Adipocyte (in vitro differentiated cells): ENCODE measurements around the gene HRH1.

ENCODE experiments used
- DNase-seq: peaks from one replicate; pipeline ENCODE4 v3.0.0-alpha.2; 2015; ENCODE audit warnings: low read depth
- H3K27me3 ChIP-seq: replicated peaks from 2 replicates; pipeline ENCODE4 v1.7.0; 2013; ENCODE audit warnings: mild to moderate bottlenecking, low read length, moderate library complexity; ENCODE audit not compliant: control insufficient read depth, insufficient read depth
- H3K36me3 ChIP-seq: 2 replicates; pipeline ENCODE4 v1.7.0; 2013; ENCODE audit warnings: low read length, mild to moderate bottlenecking, moderate library complexity; ENCODE audit not compliant: control insufficient read depth, insufficient read depth, severe bottlenecking
- H3K4me1 ChIP-seq: 2 replicates; pipeline ENCODE4 v1.7.0; 2013; ENCODE audit warnings: mild to moderate bottlenecking, low read length, moderate library complexity; ENCODE audit not compliant: control insufficient read depth, insufficient read depth
- H3K4me3 ChIP-seq: 2 replicates; pipeline ENCODE4 v1.7.0; 2013; ENCODE audit warnings: mild to moderate bottlenecking, low read length, moderate library complexity
- H3K9ac ChIP-seq: 2 replicates; pipeline ENCODE4 v1.7.0; 2013; ENCODE audit warnings: mild to moderate bottlenecking, low read length, moderate library complexity
- H3K9me3 ChIP-seq: 2 replicates; pipeline ENCODE4 v1.7.0; 2013; ENCODE audit warnings: mild to moderate bottlenecking, low read length, moderate library complexity; ENCODE audit not compliant: control insufficient read depth

The HRH1 gene

DNA sequence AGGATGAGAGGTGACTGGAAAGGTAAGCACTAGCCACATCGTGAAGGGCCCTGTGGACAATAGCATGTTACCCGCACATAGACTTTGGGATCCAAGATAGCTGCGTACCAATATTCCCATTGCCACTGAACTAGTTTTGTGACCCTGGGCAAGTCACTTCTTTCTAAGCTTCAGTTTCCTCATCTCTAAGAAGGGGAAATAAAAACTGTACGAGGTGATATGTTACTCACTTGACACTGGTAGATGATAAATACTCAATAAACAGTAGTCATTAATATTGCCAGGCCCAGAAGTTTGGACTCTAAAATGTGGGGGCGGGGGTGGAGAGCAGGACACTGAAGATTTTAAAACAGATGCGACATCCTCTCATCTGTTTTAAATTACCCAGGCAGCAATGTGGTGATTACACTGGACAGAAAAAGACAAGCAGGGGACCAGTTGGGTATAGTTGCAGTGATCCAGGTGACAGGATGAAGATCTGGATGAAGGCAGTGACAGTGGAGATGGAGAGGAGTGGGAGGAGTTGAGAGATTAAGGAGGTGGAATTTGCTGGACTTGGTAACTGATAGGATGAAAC is 120.4 kb downstream of the HRH1 start:
- H3K36me3 ChIP-seq = no peaks in the 10 kb centered on the region
- no peak overlapping the region for H3K4me3 ChIP-seq
- no peak for DNase-seq
- H3K4me1 ChIP-seq = peaks cover 16% of the 10 kb centered on the region
- no peaks in the 10 kb centered on the region for H3K9me3 ChIP-seq
- H3K9ac ChIP-seq = no peak overlapping the region
- H3K27me3 ChIP-seq = no peaks in the 10 kb centered on the region

DNA sequence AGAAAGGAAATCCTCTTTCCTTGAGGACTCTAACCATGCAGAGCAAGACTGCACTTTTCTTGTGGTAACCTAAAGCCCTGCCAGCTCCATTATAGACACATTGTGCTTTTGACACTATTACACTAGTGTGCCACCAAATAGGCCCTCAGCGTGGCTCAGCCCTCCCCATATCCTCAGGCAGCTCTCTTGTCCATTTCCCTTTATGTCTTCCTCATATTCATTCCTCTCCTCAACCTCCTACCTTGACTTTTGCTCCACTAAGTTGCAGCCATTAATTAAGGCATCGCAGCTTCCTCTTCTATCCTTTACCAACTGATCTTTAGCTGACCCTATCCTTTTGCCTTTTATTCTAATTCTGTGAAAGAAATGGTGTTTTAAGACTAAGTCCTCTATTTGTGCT is 121.6 kb downstream of the HRH1 start:
- Histone ChIP-seq H3K4me3 (no peak overlapping the region), H3K9ac (no peak overlapping the region), H3K4me1 (peaks cover 16% of the 10 kb centered on the region), H3K36me3 (peaks cover 2% of the 10 kb centered on the region), H3K9me3 (no peaks in the 10 kb centered on the region), H3K27me3 (no peaks in the 10 kb centered on the region)
- no peak for DNase-seq

DNA sequence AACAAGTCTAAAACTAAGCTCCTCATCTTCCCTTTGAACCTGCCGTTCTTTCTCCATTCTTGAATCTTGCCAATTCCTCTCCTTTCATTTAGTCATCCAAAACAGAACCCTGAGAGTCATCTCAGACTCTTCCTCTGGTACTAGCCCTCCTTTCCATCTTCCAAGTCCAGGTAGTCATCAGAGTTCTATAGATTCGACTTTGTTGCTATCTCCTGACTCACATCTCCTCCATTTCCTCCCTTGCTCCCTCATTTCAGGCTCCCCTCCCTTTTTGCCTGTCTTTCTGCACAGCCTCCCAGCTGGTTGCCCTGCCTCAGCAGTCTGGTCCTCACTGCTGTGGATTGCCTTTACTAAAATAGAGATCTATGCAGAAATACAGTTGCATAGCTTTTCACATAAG is 122.6 kb downstream of the HRH1 start:
- no peaks in the 10 kb centered on the region for H3K9me3 ChIP-seq
- peaks cover 4% of the 10 kb centered on the region for H3K36me3 ChIP-seq
- H3K4me1 ChIP-seq = peaks cover 14% of the 10 kb centered on the region
- no peak overlapping the region for H3K9ac ChIP-seq
- no peak overlapping the region for H3K4me3 ChIP-seq
- H3K27me3 ChIP-seq = no peaks in the 10 kb centered on the region
- no peak for DNase-seq

DNA sequence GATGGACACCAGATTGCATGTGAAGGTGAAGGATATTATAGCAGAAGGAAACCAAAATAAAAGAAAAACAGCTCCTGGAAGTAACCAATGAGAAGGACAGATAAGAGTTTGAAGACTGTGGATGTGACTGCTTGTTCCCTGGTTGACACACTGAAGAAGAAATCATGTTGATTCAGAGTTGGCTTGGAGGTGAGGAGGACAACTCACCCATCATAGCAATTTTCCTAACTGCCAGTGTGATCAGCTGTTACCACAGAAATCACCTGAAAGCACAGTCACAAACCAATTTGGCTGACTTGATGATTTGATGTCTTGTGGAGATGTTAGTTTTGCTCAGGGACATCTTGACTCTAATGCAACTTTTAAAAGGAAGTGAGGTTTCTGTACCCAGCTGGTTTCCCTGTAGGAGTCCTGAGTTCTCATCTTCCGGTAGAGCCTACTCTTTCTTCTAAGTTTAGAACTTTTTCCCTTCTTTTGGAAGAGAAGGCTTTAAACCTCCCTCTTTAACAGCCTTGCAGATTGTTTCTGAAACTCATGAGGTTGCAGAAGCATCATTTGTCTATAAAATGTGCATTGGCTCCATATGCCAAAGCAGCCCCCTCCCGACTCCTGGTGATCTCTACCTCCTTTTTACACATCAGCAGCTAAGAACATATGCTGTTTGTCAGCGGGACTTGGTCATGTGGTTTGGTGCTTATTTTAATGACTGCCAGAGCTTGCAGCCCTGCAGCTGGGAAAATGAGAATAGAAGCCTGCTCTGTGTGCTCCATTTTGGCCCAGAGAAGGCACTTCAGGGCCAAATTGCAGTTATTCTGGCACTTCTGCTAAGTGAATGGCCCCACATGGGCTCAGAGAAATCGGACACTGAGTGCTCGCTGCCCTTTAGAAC is 128.2 kb downstream of the HRH1 start:
- H3K9me3 ChIP-seq = no peaks in the 10 kb centered on the region
- peaks cover 10% of the 10 kb centered on the region for H3K36me3 ChIP-seq
- DNase-seq = no peak
- H3K4me3 ChIP-seq = no peak overlapping the region
- no peaks in the 10 kb centered on the region for H3K27me3 ChIP-seq
- peak overlapping the region; percentile 23 for H3K9ac ChIP-seq
- H3K4me1 ChIP-seq = peaks cover 21% of the 10 kb centered on the region

DNA sequence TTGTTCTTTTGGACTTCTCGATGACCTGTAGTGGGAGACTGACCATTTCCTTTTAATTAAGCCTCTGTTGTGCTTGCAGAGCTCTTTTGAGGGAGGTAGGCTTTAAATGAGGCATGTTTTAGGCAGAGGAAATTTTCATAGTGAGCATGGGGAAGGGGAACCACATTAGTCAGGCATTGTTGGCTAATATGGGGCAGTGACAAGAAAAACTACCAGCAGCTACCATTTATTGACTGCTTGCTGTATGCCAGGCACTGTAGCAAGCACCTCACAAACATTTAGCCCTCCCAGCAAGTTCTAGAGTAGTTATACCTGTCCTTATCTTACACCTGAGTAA is 128.8 kb downstream of the HRH1 start:
- peaks cover 27% of the 10 kb centered on the region for H3K4me1 ChIP-seq
- H3K27me3 ChIP-seq = no peaks in the 10 kb centered on the region
- H3K9me3 ChIP-seq = no peaks in the 10 kb centered on the region
- no peak overlapping the region for H3K4me3 ChIP-seq
- peak overlapping the region; percentile 23 for H3K9ac ChIP-seq
- peaks cover 10% of the 10 kb centered on the region for H3K36me3 ChIP-seq
- no peak for DNase-seq

DNA sequence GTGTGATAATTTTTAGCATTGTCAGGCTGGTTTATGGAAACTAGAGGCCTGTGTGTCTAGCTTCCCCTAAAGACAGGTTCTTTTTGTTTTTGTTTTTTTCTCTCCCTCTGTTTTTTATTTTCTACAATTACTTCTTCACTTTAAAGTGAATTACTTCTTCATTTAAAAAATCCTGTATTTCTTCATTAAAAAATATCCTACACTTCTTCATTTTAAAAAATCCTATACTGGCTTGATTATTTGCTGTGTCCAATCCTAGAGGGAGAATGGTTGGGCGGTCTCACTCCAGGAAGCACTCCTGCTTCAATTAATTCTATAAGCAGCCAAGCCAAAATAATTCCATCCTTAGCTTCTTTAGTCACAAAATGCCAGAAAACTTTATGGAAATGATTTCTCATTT is 129.7 kb downstream of the HRH1 start:
- no peak for DNase-seq
- Histone ChIP-seq H3K4me1 (peaks cover 31% of the 10 kb centered on the region), H3K4me3 (no peak overlapping the region), H3K9me3 (no peaks in the 10 kb centered on the region), H3K27me3 (no peaks in the 10 kb centered on the region), H3K36me3 (peaks cover 10% of the 10 kb centered on the region), H3K9ac (no peak overlapping the region)

DNA sequence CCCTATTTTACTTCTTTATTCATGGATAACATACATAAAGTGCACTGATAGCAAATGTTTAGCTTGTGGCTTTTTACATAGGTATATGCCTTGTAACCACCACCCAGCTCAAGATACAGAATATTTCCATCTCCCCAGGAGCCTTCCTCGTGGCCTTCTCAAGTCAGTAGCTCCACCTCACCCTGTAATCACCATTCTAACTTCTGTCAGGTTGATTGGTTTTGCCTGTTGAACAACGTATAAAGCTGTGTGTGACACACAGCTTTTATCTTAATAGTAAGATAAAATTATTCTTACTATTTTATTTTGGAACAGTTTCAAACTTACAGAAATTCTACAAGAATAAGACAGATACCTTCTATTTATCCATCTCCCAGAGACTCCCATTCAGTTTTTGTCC is 131.2 kb downstream of the HRH1 start:
- H3K4me1 ChIP-seq = peaks cover 46% of the 10 kb centered on the region
- H3K36me3 ChIP-seq = peaks cover 10% of the 10 kb centered on the region
- DNase-seq = no peak
- H3K27me3 ChIP-seq = no peaks in the 10 kb centered on the region
- no peak overlapping the region for H3K4me3 ChIP-seq
- H3K9me3 ChIP-seq = no peaks in the 10 kb centered on the region
- H3K9ac ChIP-seq = no peak overlapping the region

DNA sequence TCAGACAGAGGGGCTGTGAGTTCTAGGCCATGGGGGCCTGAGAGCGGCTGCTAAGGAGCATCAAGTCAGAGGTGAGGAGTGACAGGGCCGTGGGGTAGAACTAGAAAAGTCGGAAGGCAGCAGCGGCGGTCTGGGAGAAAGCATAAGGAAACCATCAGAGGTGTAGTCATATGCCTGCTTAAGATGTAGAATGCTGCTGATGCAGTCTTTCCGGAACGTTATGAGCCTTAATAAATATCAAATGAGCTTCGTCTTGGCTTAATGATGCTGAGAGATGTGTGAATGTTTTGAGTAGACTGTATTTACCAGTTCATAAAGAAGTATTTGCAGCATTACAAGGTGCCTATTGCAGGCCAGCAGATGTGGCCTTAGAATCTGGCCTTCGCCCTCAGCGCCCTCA is 133.1 kb downstream of the HRH1 start:
- no peak overlapping the region for H3K4me3 ChIP-seq
- DNase-seq = no peak
- peaks cover 7% of the 10 kb centered on the region for H3K36me3 ChIP-seq
- no peaks in the 10 kb centered on the region for H3K27me3 ChIP-seq
- peaks cover 51% of the 10 kb centered on the region for H3K4me1 ChIP-seq
- H3K9me3 ChIP-seq = no peaks in the 10 kb centered on the region
- peak overlapping the region; percentile 45 for H3K9ac ChIP-seq

DNA sequence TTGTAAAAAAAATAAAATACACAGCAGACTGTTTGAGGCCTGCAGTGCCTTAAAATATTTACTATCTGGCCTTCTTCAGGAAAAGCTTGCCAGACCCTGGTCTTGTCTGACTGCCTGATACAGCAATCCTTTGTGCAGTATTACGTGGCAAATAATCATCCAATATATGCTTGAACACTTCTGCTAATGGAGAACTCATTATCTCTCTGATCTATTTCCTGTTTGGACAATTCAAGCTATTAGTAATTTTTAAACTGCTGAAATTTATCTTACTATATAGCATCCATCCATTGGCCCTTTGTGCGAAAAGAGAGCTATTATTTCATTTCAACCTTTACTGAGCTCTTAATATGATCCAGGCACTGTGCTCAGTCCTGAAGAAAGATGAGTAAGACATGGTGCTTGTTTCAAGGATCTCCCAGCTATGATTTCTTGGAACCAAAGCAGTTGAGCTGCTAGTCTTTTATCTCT is 133.8 kb downstream of the HRH1 start:
- DNase-seq = peak; percentile 30
- Histone ChIP-seq H3K9me3 (no peaks in the 10 kb centered on the region), H3K4me3 (peak overlapping the region; percentile 68), H3K4me1 (peaks cover 45% of the 10 kb centered on the region), H3K9ac (peak overlapping the region; percentile 48), H3K36me3 (peaks cover 7% of the 10 kb centered on the region), H3K27me3 (no peaks in the 10 kb centered on the region)

DNA sequence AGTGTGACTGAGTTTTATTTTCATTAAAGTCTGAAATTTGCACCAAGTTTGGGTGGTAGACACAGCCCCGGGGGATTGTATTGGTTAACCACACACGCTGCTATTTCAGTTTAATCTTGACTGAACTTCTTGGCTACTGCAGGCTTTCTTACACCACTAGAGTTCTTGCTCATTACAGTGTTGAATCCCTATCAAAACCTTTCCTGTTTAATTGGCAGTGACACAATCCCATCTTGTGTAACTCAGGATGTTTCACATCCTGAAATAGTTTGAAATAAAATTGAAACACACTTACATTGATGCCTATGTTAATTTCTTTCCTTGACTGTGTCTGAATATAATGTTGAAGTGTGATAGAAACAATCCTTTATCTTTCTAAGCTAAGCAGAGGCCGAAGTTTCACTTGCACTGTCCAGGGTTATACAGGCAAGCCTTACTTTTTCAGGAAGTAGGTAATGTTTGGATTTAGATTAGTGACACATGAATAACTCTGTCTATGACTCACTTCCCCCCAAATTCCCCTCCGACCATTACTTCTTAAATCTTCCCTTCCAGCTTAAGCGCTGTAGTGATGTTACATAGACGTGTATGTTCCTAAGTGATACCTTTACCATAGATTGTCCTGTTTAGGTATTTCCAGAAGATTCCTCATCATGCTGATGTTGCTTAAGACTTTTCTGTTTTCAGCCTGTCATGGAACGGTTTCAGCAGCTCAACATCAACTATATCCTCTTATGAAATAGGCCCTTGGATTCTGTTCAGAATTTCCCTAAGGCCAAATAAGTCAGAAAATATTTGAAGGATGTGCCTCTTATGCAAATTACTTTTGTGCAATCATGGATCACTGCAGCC is 134.7 kb downstream of the HRH1 start:
- peak; percentile 85 for DNase-seq
- peaks cover 4% of the 10 kb centered on the region for H3K36me3 ChIP-seq

DNA sequence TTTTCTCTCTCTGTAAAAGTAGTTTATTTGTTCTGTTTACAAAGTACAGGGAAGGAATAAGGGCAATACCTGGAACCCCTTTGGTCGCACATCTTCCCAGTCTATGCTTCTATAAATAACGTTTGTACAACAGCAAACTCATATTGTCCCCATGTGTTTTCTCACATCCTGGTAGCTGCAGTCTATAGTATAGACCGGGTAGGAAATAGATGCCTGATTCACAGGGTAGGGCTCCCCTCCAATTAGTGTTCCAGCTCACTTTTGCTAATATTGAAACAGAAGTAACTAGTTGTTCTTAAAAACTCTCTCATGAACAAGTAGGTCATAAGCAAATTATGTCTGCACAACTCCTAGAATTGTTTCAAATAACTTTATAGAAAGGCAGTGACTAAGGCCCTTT is 135.6 kb downstream of the HRH1 start:
- H3K9me3 ChIP-seq = no peaks in the 10 kb centered on the region
- no peaks in the 10 kb centered on the region for H3K27me3 ChIP-seq
- no peak for DNase-seq
- H3K9ac ChIP-seq = no peak overlapping the region
- peaks cover 4% of the 10 kb centered on the region for H3K36me3 ChIP-seq
- peak overlapping the region; percentile 68 for H3K4me3 ChIP-seq
- H3K4me1 ChIP-seq = peaks cover 41% of the 10 kb centered on the region

More for the DNA sequence above, 134.7 kb downstream of the HRH1 start:
- Histone ChIP-seq H3K4me3 (peak overlapping the region; percentile 68), H3K4me1 (peaks cover 41% of the 10 kb centered on the region), H3K9ac (peak overlapping the region; percentile 66), H3K9me3 (no peaks in the 10 kb centered on the region), H3K27me3 (no peaks in the 10 kb centered on the region)
